Measurements from ENCODE around the gene TRPM3.

DNA sequence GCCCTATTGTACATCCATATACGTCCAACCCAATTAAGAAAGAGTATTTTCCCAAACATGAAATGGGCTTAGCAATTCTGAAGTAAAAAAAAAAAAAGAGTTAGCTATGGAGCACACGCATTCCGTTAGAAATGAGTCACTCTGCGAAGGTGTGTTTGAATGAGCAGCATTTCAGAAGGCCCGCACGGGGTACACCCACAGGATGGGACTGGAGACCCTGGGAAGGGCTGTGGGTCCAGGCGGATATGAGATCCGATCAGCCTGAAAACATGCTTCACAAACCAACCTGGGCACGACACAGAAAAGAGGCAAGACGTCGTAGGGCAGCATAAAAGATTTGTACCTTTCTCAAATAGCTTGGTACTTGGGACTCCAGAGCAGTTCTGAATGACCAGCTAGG is 533.0 kb downstream of the TRPM3 start:
- TF ChIP-seq POLR2A (IDR thresholded peaks at IDR 0.05) (no peak), EP300 (IDR thresholded peaks at IDR 0.05) (no peak)
- TF ChIP-seq, protein P1, sequence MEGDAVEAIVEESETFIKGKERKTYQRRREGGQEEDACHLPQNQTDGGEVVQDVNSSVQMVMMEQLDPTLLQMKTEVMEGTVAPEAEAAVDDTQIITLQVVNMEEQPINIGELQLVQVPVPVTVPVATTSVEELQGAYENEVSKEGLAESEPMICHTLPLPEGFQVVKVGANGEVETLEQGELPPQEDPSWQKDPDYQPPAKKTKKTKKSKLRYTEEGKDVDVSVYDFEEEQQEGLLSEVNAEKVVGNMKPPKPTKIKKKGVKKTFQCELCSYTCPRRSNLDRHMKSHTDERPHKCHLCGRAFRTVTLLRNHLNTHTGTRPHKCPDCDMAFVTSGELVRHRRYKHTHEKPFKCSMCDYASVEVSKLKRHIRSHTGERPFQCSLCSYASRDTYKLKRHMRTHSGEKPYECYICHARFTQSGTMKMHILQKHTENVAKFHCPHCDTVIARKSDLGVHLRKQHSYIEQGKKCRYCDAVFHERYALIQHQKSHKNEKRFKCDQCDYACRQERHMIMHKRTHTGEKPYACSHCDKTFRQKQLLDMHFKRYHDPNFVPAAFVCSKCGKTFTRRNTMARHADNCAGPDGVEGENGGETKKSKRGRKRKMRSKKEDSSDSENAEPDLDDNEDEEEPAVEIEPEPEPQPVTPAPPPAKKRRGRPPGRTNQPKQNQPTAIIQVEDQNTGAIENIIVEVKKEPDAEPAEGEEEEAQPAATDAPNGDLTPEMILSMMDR (IDR thresholded peaks at IDR 0.05): no peak
